Progenitor cell of endocrine pancreas (in vitro differentiated cells): ENCODE results near the gene ZNF473. TPM values are rescaled to one million over a fixed set of nuclear protein-coding genes. Genes with fewer than 3 reads are reported as not detected.

ENCODE experiments used
- DNase-seq: peaks from one replicate; pipeline ENCODE4 v3.0.0; 2021; ENCODE audit warnings: low spot score; ENCODE audit not compliant: unreplicated experiment
- H3K27ac Mint-ChIP-seq: 2 replicates; pipeline ENCODE4 v1.8.0; 2021; ENCODE audit warnings: mild to moderate bottlenecking, moderate library complexity, mixed read lengths
- H3K27me3 Mint-ChIP-seq: 2 replicates; pipeline ENCODE4 v1.8.0; 2021; ENCODE audit warnings: mixed read lengths
- H3K36me3 Mint-ChIP-seq: 2 replicates; pipeline ENCODE4 v1.8.0; 2022; ENCODE audit warnings: mixed read lengths; ENCODE audit not compliant: insufficient read depth
- H3K4me1 Mint-ChIP-seq: 2 replicates; pipeline ENCODE4 v1.8.0; 2021; ENCODE audit warnings: low read depth, mixed read lengths
- H3K4me3 Mint-ChIP-seq: 2 replicates; pipeline ENCODE4 v1.8.0; 2021; ENCODE audit warnings: low read depth, mild to moderate bottlenecking, moderate library complexity, mixed read lengths
- H3K9me3 Mint-ChIP-seq: 2 replicates; pipeline ENCODE4 v1.8.0; 2021; ENCODE audit warnings: low read depth, mixed read lengths
- CTCF ChIP-seq: fragments of 200-600 bp; sonication (generic); IDR thresholded peaks from one replicate; pipeline ENCODE4 v1.5.0; 2021; ENCODE audit warnings: antibody characterized with exemption, mild to moderate bottlenecking; ENCODE audit not compliant: unreplicated experiment
- total RNA-seq: library from RNA; stranded (reverse); gene quantifications from 2 replicates; pipeline ENCODE4 v1.2.1, GENCODE V29; 2021

Gene ZNF473
- total RNA-seq, 1 donor from 2014 or later, result 15.5 TPM

GRCh38 chr19:49987159-49987698 is 38.6 kb upstream of the ZNF473 start:
- H3K27me3 Mint-ChIP-seq, result no peaks in the 10 kb centered on the region
- DNase-seq, result peak; percentile 94
- no peaks in the 10 kb centered on the region for H3K4me1 Mint-ChIP-seq
- no peak overlapping the region for H3K4me3 Mint-ChIP-seq
- peak overlapping the region; percentile 10 for H3K27ac Mint-ChIP-seq
- peak; percentile 23 for TF ChIP-seq CTCF
- H3K36me3 Mint-ChIP-seq, result peaks cover 11% of the 10 kb centered on the region
- H3K9me3 Mint-ChIP-seq, result no peaks in the 10 kb centered on the region

- peaks cover 18% of the 10 kb centered on the region for H3K36me3 Mint-ChIP-seq
- no peak for DNase-seq
- H3K27ac Mint-ChIP-seq, result no peak overlapping the region
- H3K9me3 Mint-ChIP-seq, result no peaks in the 10 kb centered on the region
- no peaks in the 10 kb centered on the region for H3K4me1 Mint-ChIP-seq
- H3K4me3 Mint-ChIP-seq, result no peak overlapping the region
- TF ChIP-seq CTCF, result no peak
- no peaks in the 10 kb centered on the region for H3K27me3 Mint-ChIP-seq
Observed at GRCh38 chr19:49988007-49988406, 37.8 kb upstream of the ZNF473 start.

GRCh38 chr19:49988433-49988832 is 37.4 kb upstream of the ZNF473 start:
- DNase-seq, result no peak
- H3K9me3 Mint-ChIP-seq, result no peaks in the 10 kb centered on the region
- no peak overlapping the region for H3K27ac Mint-ChIP-seq
- H3K36me3 Mint-ChIP-seq, result peaks cover 19% of the 10 kb centered on the region
- H3K27me3 Mint-ChIP-seq, result no peaks in the 10 kb centered on the region
- no peaks in the 10 kb centered on the region for H3K4me1 Mint-ChIP-seq
- no peak for TF ChIP-seq CTCF
- no peak overlapping the region for H3K4me3 Mint-ChIP-seq

- Mint-ChIP-seq H3K36me3 (peaks cover 28% of the 10 kb centered on the region), H3K4me1 (no peaks in the 10 kb centered on the region), H3K9me3 (no peaks in the 10 kb centered on the region), H3K4me3 (no peak overlapping the region), H3K27ac (peak overlapping the region; percentile 39), H3K27me3 (no peaks in the 10 kb centered on the region)
- no peak for TF ChIP-seq CTCF
- no peak for DNase-seq
Observed at GRCh38 chr19:49997709-49998108, 28.1 kb upstream of the ZNF473 start.

- no peaks in the 10 kb centered on the region for H3K4me1 Mint-ChIP-seq
- H3K9me3 Mint-ChIP-seq, result no peaks in the 10 kb centered on the region
- H3K27ac Mint-ChIP-seq, result no peak overlapping the region
- DNase-seq, result no peak
- no peak for TF ChIP-seq CTCF
- H3K36me3 Mint-ChIP-seq, result peaks cover 14% of the 10 kb centered on the region
- H3K4me3 Mint-ChIP-seq, result no peak overlapping the region
- no peaks in the 10 kb centered on the region for H3K27me3 Mint-ChIP-seq
Observed at GRCh38 chr19:49999371-50000010, 26.3 kb upstream of the ZNF473 start.
